ENCODE data around the gene HSPA12B.

The HSPA12B gene

DNA sequence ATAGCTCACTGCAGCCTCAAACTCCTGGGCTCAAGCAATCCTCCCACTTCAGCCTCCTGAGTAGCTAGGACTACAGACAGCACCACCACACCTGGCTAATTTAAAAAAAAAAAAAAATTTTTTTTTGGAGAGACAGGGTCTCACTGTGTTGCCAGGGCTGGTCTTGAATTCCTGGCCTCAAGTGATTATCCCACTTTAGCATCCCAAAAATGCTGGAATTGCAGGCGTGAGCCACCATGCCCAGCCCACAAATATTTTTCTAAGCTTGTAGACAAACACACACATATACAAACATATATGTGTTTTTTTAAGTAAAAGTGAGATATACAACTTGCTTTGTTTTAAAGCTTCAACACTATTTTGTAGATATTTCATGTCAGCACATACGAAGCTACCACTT, 10.8 kb downstream of the HSPA12B start:
- no peak overlapping the region for H3K4me3 ChIP-seq (ENCODE audit: low read length)
- no peak for DNase-seq (ENCODE audit: low read depth, low spot score)

DNA sequence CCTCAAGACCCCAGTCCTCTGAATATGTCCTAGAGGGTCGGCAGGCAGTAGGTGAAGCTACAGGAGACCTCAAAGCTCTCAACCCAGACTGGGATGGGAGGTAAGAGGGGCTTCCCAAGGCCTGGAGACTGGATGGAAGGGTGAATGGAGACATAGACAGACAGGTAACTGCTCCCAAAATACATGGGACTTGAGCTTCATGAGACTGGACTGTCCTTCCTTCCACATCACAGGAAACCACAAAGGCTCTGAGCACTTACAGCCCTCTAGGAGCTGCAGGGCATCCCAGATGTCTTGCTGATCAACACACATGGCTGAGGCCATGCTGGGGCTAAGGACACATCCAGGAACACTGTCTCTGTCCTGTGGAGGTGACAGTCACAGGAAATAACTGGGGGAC, 11.6 kb downstream of the HSPA12B start:
- DNase-seq (ENCODE audit: low read depth, low spot score): no peak

DNA sequence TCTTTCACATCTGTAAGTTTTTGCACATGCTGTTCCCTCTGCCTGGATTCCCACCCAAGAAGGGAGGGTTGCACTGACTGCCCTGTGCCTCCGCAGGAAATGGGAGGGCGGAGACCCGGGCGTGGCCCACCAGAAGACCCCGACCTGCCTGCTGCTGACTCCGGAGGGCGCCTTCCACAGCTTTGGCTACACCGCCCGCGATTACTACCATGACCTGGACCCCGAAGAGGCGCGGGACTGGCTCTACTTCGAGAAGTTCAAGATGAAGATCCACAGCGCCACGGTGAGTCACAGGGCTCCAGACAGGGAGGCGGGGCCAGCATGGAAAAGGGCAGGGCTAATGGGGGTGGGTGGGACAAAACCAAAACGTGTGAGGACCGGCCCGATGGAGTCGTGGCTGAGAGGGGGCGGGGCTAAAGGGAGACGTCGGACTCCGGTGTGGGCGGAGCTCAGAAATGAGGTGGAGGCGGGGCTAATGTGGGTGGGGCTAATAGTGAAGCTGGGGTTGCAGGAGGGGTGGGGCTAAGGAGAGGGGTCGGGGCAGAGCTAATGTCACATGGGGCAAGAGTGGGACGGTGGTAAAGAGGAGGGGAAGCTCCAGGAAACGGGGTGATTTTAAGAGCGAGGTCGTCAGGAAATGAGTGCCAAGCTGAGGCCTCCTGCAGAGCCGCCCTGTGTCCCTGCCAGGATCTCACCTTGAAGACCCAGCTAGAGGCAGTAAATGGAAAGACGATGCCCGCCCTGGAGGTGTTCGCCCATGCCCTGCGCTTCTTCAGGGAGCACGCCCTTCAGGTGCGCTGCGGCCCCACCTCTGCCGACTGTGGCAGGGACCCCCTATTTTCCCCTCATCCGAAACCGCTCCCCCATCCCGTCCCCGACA, 12.6 kb downstream of the HSPA12B start:
- peak; percentile 60 for DNase-seq (ENCODE audit: low read depth, low spot score)
- peak overlapping the region; percentile 13 for H3K4me3 ChIP-seq (ENCODE audit: low read length)

More for the DNA sequence above, 11.6 kb downstream of the HSPA12B start:
- no peak overlapping the region for H3K4me3 ChIP-seq (ENCODE audit: low read length)

DNA sequence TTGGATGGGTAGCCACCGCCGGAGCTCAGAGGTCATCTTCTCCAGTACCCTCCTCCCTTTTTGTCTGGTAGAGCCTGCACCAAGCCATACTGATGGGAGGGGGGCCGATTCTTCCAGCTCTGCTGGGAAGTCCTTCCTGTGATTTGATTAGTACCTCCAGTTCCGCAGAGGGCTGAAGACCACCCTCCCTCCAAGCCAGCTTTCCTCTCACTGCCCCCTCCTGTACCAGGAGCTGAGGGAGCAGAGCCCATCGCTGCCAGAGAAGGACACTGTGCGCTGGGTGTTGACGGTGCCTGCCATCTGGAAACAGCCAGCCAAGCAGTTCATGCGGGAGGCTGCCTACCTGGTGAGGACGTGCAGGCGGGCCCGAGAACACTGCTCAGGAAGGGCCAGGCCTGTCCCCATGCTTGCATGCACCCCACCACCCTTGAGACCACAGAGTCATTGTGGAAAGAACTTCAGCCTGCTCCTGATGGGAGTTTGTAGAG, 13.2 kb downstream of the HSPA12B start:
- no peak overlapping the region for H3K4me3 ChIP-seq (ENCODE audit: low read length)
- no peak for DNase-seq (ENCODE audit: low read depth, low spot score)

DNA sequence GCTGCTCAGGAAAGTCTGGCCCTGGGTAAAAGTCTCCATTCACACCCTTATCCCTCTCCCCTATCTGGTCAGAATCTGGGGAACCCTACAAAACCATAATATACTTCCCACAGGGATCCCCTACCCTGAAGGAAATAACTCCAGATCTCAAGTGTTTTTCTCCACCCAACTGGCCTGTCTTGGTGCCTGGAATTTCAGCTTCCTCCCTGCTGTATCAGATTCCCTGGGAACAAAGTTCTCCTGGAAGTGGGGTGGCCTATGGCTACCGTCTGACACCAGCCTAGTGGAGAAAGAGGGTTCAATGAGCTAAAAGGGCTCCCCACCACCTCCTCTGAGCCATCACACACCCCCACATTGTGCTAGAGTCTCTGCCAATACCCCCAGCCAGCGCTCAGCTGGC, 15.0 kb downstream of the HSPA12B start:
- no peak for DNase-seq (ENCODE audit: low read depth, low spot score)
- no peak overlapping the region for H3K4me3 ChIP-seq (ENCODE audit: low read length)

DNA sequence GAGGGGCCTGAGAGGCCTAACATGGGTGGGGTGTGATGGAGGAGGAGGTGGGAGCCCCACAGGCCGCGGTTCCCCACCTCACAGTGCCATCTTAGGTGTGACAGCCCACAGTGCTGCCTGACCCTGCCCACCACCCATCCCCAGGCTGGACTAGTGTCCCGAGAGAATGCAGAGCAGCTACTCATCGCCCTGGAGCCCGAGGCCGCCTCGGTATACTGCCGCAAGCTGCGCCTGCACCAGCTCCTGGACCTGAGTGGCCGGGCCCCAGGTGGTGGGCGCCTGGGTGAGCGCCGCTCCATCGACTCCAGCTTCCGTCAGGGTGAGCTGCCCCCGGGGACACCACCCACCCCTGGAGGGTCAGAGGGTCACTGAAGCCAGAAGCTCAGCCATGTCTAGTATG, 15.6 kb downstream of the HSPA12B start:
- H3K4me3 ChIP-seq (ENCODE audit: low read length): no peak overlapping the region
- DNase-seq (ENCODE audit: low read depth, low spot score): no peak

DNA sequence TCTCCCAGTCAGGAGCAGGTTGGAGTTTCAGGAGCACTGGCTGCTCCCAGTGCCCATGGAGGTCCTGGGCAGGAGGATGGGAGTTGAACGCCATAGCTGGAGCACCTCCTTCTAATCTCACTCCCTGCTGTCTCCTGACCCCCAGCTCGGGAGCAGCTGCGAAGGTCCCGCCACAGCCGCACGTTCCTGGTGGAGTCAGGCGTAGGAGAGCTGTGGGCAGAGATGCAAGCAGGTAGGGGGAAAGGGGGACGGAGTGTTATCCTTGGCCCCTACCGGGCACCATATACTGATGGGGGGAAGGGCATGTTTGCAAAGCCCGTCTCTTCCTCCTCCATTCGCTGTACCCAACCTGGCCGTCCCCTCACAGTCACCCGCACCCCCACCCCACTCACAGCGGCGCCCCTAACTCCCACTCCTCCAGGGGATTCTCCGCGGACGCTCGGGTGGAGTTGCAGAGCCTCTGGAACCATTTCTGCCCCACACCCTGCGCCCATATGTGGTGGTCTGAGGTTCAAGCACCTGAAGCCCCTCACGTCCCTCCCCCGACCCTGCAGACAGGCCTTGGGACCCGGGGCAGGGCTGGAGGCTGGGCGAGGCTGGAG, 16.7 kb downstream of the HSPA12B start:
- DNase-seq (ENCODE audit: low read depth, low spot score): no peak
- H3K4me3 ChIP-seq (ENCODE audit: low read length): no peak overlapping the region

DNA sequence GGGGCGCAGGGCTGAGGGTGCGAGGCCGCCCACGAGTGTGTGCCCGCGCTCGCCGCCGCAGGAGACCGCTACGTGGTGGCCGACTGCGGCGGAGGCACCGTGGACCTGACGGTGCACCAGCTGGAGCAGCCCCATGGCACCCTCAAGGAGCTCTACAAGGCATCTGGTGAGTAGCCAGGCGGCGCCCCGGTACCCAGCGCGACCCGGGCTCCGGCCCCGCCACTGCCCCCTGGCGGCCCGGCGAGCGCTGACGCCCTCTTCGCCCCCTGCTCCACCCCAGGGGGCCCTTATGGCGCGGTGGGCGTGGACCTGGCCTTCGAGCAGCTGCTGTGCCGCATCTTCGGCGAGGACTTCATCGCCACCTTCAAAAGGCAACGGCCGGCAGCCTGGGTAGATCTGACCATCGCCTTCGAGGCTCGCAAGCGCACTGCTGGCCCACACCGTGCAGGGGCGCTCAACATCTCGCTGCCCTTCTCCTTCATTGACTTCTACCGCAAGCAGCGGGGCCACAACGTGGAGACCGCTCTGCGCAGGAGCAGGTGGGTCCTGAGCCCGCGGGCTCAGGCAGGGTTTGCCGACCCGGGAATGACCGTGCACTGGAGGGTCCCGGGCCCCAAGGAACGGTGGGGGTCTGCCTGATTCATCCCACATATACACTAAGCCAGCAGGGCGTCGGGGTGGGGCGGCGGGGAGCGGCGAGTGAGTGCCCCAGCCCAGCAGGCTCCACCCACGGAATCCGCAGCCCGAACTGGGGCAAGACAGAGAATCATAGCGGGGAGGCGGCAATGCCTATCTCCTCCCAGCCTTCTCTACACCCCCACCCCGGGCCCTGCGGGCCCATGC, 17.4 kb downstream of the HSPA12B start:
- no peak overlapping the region for H3K4me3 ChIP-seq (ENCODE audit: low read length)
- DNase-seq (ENCODE audit: low read depth, low spot score): no peak

DNA sequence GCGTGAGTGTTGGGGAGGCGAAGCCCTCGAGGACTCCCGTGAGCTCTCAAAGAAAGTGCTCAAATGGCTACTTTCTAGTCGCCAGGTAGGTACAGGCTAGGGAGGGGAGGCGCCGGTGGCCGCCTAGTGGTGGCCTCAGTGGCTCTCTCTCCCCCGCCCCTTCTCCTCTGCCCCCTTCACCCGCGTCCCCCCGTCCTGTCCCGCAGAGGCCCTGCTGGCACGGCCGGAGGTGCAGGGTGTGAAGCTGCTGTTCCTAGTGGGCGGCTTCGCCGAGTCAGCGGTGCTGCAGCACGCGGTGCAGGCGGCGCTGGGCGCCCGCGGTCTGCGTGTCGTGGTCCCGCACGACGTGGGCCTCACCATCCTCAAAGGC, 18.8 kb downstream of the HSPA12B start:
- DNase-seq (ENCODE audit: low read depth, low spot score): no peak
- H3K4me3 ChIP-seq (ENCODE audit: low read length): no peak overlapping the region

DNA sequence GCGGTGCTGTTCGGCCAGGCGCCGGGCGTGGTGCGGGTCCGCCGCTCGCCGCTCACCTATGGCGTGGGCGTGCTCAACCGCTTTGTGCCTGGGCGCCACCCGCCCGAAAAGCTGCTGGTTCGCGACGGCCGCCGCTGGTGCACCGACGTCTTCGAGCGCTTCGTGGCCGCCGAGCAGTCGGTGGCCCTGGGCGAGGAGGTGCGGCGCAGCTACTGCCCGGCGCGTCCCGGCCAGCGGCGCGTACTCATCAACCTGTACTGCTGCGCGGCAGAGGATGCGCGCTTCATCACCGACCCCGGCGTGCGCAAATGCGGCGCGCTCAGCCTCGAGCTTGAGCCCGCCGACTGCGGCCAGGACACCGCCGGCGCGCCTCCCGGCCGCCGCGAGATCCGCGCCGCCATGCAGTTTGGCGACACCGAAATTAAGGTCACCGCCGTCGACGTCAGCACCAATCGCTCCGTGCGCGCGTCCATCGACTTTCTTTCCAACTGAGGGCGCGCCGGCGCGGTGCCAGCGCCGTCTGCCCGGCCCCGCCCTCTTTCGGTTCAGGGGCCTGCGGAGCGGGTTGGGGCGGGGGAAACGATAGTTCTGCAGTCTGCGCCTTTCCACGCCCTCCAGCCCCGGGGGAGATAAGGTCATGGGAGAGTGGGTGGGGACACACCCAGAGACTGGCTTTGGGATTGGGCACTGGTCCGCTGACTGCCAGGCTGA, 19.3 kb downstream of the HSPA12B start:
- no peak for DNase-seq (ENCODE audit: low read depth, low spot score)
- H3K4me3 ChIP-seq (ENCODE audit: low read length): no peak overlapping the region

DNA sequence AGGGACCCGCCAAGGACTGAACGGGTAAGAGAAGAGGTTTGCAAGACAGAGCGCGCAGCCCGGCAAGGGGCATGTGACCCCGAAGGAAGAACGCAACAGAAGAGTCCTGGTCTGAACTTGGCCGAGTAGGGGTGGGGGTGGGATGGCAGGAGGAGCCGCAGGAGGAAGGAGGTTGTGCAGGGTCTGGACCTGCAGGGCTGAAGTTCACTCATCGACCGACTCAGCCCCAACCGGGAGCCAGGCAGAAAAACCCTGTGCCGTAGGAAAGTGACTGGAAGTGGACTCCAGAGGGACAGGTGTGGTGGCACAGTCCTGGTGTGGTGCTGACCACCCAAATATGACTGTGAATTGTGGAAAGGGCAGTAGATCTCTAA, 19.9 kb downstream of the HSPA12B start:
- no peak for DNase-seq (ENCODE audit: low read depth, low spot score)
- H3K4me3 ChIP-seq (ENCODE audit: low read length): no peak overlapping the region

DNA sequence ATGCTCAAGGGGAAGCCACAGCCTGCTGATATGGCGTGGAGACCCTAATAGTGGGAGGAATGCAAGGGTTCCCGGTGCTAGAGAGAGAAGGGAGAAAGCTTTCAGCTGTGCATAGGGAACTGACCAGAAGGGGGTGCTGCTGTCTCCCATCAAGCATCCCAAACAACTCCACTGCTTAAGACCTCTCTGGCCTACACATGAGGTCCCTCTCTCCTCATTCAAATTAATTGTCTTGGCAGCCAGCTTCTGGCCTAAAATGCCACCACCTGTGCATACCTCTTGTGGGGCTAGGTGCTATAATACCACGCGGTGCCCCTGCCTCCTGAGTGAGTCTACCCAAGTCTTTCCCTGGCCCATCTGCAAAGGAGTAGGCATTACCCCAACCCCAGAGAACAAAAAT, 20.6 kb downstream of the HSPA12B start:
- DNase-seq (ENCODE audit: low read depth, low spot score): peak; percentile 42
- H3K4me3 ChIP-seq (ENCODE audit: low read length): no peak overlapping the region

DNA sequence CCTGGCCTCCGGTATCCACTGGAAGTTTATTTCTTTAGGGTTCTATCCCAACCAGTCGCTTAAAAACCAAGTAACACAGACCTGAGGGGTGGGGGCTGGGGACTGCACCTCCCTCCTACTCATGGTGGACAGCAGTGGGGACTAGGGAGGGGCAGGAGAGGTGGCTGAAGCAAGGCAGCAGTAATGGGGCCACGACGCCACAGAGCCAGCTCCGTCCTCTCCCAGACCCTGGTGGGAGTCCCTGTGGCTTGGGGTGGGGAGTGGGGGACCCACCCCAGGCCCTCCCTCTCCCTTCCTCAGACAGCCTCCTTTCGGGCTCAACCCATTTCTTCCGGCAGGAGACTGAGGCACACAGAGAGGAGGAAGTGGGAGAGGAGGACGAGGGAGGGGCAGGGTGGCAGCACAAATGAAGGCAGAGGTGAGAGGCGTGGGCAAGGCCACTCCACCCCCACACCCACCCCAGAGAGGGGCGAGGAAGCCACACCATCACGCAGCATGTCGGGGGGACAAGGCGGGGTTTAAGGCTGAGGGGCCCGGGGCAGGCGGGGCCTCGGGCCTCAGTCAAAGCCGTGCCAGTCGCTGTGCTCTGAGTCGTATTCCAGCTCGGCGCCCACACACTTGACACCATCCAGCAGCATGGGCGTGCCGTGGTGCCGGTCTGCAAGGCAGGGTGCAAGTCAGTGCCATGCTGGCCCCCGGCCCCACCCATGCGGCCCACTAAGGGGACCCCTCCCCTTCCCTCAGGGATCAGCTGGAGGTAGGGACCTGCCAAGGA, 21.2 kb downstream of the HSPA12B start:
- no peak for DNase-seq (ENCODE audit: low read depth, low spot score)
- H3K4me3 ChIP-seq (ENCODE audit: low read length): no peak overlapping the region

DNA sequence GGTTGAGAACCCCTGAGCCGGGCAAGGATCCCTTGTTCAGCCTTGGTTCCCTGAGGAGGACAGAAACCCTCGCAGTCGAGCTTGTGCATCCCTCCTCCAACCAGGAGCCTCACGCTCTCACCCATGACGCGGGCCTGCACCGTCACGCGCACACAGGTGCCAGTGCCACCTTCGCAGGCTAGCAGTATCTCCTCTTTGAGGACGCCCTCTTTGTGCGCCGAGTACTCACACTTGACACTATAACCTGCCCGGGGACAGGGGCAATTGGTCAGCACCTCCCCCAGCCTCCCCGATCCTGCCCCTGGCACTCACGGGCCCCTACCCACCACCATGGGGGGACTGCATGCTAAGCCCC, 21.8 kb downstream of the HSPA12B start:
- no peak overlapping the region for H3K4me3 ChIP-seq (ENCODE audit: low read length)
- DNase-seq (ENCODE audit: low read depth, low spot score): no peak

DNA sequence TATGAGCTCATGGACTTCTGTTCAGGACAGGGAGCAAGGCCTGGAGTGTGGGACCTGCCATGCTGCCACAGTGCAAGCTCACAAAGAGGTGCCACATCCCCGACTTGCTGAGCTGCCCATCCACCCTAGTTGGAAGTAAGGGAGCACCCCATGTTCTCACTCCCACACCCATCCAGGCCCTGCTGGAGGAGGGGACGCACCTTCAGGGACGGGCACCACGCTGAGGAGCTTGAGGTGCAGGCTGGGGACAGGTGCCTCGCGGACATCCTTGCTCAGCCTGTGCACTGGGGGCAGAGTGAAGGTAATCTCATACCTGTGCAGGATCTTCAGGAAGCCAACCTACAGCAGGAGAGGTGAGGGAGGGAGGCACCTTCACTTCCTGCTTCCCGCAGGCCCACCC, 22.8 kb downstream of the HSPA12B start:
- H3K4me3 ChIP-seq (ENCODE audit: low read length): no peak overlapping the region

DNA sequence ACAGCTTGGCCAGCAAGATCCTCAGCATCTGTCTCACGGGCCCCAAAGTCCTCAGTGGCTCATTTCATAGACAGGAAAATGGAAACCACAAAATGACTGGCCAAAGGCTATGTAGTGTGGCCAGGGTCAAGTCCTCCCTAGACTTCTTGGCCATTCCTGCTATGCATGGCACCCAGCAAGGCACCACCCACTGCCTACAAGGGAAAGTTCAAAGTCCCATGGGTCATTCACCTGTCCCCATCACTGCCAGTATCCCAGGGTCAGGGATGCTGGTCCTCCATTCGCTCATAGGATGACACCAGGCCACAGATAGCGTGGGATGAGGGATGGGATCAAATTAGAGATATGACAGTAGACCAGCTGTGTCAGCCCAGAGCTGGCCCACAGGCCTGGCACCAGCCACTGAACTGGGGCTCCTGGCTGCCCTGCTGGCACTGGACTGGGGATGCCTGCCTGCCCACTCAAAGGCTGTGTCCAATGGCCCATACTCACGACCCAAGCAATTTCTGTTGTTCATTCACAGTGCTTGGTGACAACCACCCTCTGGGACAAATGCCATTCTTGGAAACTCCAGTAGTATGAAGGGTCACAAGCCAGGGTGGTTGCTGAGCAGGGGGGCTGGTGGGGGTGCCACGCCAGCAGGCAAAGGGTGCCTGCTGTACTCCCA, 23.5 kb downstream of the HSPA12B start:
- H3K4me3 ChIP-seq (ENCODE audit: low read length): no peak overlapping the region
- DNase-seq (ENCODE audit: low read depth, low spot score): no peak

More for the DNA sequence above, 22.8 kb downstream of the HSPA12B start:
- no peak for DNase-seq (ENCODE audit: low read depth, low spot score)

DNA sequence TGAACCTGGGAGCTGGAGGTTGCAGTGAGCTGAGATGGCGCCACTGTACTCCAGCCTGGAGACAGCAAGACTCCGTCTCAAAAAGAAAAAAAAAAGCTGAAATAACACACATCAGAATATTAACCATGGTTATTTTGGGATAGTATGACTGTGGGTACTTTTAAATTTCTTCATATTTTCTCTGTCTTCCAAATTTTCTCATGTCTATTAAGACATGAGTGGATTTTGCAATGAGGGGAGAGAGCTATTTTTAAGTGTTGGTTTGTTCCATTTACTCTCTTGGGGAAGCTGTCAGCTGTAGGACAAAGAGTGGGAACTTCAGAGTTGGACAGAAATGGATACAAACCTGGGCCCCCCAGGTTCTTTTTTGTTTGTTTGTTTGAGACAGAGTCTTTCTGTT, 24.8 kb downstream of the HSPA12B start:
- H3K4me3 ChIP-seq (ENCODE audit: low read length): no peak overlapping the region
- DNase-seq (ENCODE audit: low read depth, low spot score): no peak

DNA sequence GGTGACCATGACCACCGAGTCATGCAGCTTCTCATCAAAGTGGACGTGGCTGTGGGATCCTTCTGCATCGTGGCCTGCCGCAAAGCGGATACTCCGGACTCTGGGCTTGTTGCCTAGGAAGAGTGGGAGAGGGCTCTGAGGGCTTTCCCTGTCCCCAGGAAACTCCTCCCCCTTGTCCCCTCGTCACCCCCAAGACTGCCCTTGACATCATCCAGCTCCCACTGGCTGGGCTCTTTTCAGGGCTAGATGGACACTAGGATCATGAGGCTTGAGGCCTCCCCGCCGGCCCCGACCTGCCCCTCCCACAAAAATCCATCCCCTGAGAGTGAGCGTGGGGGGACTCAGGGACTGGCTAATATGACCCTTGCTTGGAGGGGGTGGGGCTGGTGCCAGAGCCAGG, 26.1 kb downstream of the HSPA12B start:
- H3K4me3 ChIP-seq (ENCODE audit: low read length): no peak overlapping the region
- DNase-seq (ENCODE audit: low read depth, low spot score): no peak

Measured in Jurkat, Clone E6-1 (cell line).